ENCODE data around the gene CD274.

DNA sequence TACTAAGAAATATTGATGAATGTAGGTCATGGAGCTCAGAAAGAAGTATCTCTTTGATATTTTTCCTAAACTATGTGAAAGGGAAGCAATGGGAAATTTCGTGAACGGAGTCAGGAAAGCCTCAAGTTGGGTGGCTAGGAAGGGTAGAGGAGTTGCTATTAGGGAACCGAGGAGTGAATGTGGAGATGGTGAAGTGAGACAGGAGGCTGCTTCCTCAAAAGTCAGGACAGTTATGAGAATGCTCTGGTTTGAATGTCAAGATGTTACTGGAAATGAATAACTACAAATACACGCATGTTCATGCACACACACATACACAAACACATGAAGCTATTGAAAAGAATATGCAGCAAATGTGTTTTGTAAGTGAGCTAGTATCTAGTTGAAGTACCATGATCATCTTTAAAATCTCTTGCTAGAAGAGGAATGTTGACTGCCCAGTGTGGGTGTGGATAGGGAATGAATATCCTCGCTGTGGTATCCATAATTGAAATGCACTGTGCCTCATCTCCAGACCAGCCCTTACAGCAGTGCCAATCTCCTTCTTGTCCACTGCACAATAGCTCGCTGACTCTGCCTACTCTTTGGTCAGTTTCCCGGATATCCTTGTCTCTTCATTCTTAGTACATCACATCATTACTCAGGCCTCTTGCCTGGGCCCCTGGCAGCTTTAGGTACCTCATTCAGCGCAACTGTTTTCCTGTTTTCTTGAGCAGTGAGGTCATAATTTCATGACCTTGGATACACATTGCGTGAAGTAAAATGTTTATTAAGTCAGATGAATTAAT is 38.1 kb downstream of the CD274 start:
- no peak for TF ChIP-seq NR2C2 (CRISPR knock-in tag; IDR thresholded peaks at IDR 0.05)
- no peak for TF ChIP-seq EMX1 (CRISPR knock-in tag; IDR thresholded peaks at IDR 0.05)

Measured in WTC11 (cell line).